ENCODE measurements around the gene TM4SF20.

TM4SF20 gene

DNA sequence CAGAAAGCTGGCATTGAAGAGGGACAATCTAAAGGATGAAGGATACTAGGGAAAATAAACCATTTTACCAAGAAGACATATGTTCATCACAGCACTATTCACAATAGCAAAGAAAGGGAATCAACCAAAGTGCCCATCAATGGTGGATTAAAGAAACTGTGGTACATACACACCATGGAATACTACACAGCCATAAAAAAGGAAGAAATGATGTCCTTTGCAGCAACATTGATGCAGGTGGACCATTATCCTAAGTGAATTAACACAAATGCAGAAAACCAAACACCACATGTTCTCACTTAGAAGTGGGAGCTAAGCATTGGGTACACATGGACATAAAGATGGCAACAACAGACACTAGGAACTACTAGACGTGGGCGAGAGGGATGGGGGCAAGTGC, 61.3 kb downstream of the TM4SF20 start:
- no peak for DNase-seq

DNA sequence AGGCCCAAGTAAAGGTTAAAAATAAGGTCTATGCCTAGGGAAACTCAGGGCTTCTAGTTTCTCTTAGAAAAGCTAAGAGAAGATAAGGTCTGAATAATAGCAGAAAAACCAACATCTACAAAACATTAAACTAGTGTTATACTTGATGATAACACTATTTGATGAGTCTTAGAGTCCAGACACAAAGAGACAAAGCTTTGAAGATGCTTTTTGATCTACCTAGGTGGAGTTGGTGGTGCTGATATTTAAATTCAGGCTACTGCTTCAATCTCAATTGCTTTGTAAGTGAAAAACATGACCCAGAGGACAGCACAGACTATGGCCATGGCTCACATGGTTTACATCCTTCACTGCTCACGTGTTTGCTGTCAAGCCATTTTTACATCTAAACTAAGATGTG, 65.8 kb downstream of the TM4SF20 start:
- no peak for DNase-seq

DNA sequence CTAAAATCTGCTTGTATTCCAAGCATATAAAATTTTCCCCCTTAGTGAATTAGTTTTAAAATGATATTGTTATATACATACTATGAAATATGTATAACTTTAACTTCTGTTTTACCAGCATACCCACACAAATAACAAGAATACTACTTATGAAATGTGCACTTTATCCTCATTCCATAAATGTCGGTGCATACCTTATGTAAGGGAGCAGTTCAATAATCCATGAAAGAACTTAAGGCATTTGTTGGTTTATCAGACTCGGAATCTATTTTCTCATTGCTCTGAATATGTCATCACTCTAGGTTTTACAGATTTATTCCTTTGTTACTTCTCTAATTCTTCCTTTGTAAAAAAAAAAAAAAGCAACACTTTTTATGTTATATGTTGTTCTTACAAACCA, 66.5 kb downstream of the TM4SF20 start:
- DNase-seq = no peak

All from activated CD4-positive, alpha-beta T cell treated with anti-CD3 and anti-CD28 coated beads for 1 hour (primary cell).